Measurements from ENCODE around the gene GPSM3. TPM values are rescaled to one million over a fixed set of nuclear protein-coding genes. Genes with fewer than 3 reads are reported as not detected.
A peak's percentile ranks its signal among the peaks of the same experiment; 100 is the strongest.

Gene GPSM3
- total and polyA plus RNA-seq, 8 donors: 3.1 to 41.0 (median 23.9) TPM; not detected in 3

GRCh38 chr6:32173051-32173727 lies 19.3 kb downstream of the GPSM3 start:
- Histone ChIP-seq H3K27ac (peak overlapping the region in 3 of 5 donors; percentile 11 to 19 (median 15)), H3K27me3 (no peaks in the 10 kb centered on the region), H3K36me3 (peaks cover 29 to 32% (median 30%) of the 10 kb centered on the region in 4 donors), H3K9me3 (no peaks in the 10 kb centered on the region), H3K4me3 (no peak overlapping the region), H3K4me1 (peaks cover 52 to 73% (median 60%) of the 10 kb centered on the region in 4 donors)
- 72 to 79% (median 75%) methylated on average over 4 of the region's 4 CpGs for whole genome bisulfite sequencing, 5 donors
- intact Hi-C loops (cut with DNase I; ENCODE audit: low total_unique reads): no loop called here
- TF ChIP-seq EP300 (IDR thresholded peaks at IDR 0.05): no peak
- no peak for TF ChIP-seq POLR2AphosphoS5 (IDR thresholded peaks at IDR 0.05)
- no peak for TF ChIP-seq POLR2A (IDR thresholded peaks at IDR 0.05)
- TF ChIP-seq, protein P1, sequence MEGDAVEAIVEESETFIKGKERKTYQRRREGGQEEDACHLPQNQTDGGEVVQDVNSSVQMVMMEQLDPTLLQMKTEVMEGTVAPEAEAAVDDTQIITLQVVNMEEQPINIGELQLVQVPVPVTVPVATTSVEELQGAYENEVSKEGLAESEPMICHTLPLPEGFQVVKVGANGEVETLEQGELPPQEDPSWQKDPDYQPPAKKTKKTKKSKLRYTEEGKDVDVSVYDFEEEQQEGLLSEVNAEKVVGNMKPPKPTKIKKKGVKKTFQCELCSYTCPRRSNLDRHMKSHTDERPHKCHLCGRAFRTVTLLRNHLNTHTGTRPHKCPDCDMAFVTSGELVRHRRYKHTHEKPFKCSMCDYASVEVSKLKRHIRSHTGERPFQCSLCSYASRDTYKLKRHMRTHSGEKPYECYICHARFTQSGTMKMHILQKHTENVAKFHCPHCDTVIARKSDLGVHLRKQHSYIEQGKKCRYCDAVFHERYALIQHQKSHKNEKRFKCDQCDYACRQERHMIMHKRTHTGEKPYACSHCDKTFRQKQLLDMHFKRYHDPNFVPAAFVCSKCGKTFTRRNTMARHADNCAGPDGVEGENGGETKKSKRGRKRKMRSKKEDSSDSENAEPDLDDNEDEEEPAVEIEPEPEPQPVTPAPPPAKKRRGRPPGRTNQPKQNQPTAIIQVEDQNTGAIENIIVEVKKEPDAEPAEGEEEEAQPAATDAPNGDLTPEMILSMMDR (IDR thresholded peaks at IDR 0.05): no peak
- no peak for DNase-seq

DNA sequence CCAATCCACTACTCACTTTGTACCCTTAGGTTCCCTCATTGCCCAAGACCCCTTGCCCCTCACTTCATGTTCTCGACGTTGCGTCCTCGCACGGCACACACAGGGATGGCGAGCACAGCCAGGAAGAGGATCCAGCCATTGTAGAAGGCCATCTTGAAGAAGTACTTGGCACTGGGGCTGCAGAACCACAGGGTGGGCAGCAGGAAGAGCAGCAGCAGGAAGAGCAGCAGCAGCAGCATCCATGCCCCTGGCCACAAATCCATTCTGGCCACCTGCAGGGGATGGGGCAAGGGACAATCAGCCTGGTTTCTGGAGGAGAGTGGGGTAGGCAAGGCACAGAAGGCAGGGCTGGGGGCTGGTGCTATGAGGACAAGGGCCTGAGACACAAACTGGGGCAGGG lies 21.2 kb downstream of the GPSM3 start:
- TF ChIP-seq POLR2AphosphoS5 (IDR thresholded peaks at IDR 0.05) (no peak), POLR2A (IDR thresholded peaks at IDR 0.05) (no peak), EP300 (IDR thresholded peaks at IDR 0.05) (no peak)
- TF ChIP-seq, protein P1 (IDR thresholded peaks at IDR 0.05): no peak
- Histone ChIP-seq H3K27me3 (no peaks in the 10 kb centered on the region), H3K4me3 (no peak overlapping the region), H3K36me3 (peaks cover 42 to 52% (median 50%) of the 10 kb centered on the region in 4 donors), H3K9me3 (no peaks in the 10 kb centered on the region), H3K4me1 (peaks cover 49 to 79% (median 62%) of the 10 kb centered on the region in 4 donors), H3K27ac (no peak overlapping the region)
- intact Hi-C loops (cut with DNase I; ENCODE audit: low total_unique reads): no loop called here
- WGBS, 5 donors: 96 to 98% (median 97%) methylated on average over 6 of the region's 6 CpGs
- no peak for DNase-seq

- 89 to 97% (median 94%) methylated on average over 11 of the region's 11 CpGs for WGBS, 5 donors
- H3K27ac ChIP-seq: peak overlapping the region in 2 of 5 donors; percentile 74 to 75
- peaks cover 42 to 61% (median 58%) of the 10 kb centered on the region in 4 donors for H3K36me3 ChIP-seq
- intact Hi-C loops (cut with DNase I; ENCODE audit: low total_unique reads): no loop called here
- TF ChIP-seq, protein P1 (IDR thresholded peaks at IDR 0.05): no peak
- TF ChIP-seq EP300 (IDR thresholded peaks at IDR 0.05) (no peak), POLR2A (IDR thresholded peaks at IDR 0.05) (no peak), POLR2AphosphoS5 (IDR thresholded peaks at IDR 0.05) (no peak)
- H3K27me3 ChIP-seq: no peaks in the 10 kb centered on the region
- H3K4me1 ChIP-seq: peaks cover 46 to 72% (median 56%) of the 10 kb centered on the region in 4 donors
- H3K4me3 ChIP-seq: no peak overlapping the region
- H3K9me3 ChIP-seq: no peaks in the 10 kb centered on the region
- DNase-seq: no peak
Observed at GRCh38 chr6:32170294-32170693, 22.1 kb downstream of the GPSM3 start.

DNA sequence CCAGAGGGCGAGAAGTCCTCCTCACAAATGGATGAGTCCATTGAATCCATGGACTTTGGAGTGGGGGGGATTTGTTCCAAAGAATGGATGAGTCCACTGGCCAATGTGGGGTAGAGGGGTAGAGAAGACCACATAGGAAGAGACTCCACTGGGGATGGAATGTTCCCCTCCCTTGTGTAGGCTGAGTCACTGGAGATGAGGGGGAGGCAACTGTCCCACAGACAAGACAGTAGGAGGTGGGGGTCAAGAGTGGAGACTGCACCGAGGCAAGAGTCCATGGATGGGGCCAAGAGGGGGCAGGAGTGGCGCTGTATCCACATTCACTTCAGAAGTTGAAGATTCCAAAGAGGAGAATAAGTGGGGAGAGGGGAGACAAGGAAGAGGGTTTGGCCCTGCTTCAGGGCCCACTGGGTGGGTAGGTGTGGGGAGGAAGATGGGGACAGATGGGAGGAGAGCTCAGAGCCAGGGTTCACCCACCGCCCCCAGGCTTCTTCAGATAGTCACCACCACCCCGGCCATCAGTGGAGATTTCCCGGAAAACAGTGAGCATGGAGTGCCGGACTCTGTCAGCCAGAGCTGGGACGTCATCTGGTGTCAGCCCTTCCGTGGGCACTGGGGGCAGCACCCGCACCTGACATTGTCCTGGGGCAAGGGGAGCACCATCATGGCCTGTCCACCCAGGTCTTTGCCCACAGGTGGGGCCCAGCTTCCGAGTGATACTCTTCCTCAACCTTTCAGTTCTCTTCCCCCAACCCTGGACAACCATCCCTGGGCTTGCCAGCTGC lies 23.4 kb downstream of the GPSM3 start:
- peak overlapping the region; percentile 39 to 75 (median 69) for H3K27ac ChIP-seq
- no peaks in the 10 kb centered on the region for H3K9me3 ChIP-seq
- no peaks in the 10 kb centered on the region for H3K27me3 ChIP-seq
- peaks cover 42 to 69% (median 67%) of the 10 kb centered on the region in 4 donors for H3K36me3 ChIP-seq
- peaks cover 37 to 59% (median 43%) of the 10 kb centered on the region in 4 donors for H3K4me1 ChIP-seq
- intact Hi-C loops (cut with DNase I; ENCODE audit: low total_unique reads): no loop called here
- no peak for TF ChIP-seq EP300 (IDR thresholded peaks at IDR 0.05)
- TF ChIP-seq, protein P1 (IDR thresholded peaks at IDR 0.05): no peak
- no peak for TF ChIP-seq POLR2A (IDR thresholded peaks at IDR 0.05)
- no peak for TF ChIP-seq POLR2AphosphoS5 (IDR thresholded peaks at IDR 0.05)
- H3K4me3 ChIP-seq: no peak overlapping the region
- 59 to 69% (median 65%) methylated on average over 10 to 11 of the region's 11 CpGs for WGBS, 5 donors
- DNase-seq: no peak
